Thoracic aorta (tissue), 2 donors: ENCODE data around the gene TEX48. TPM values are rescaled to one million over a fixed set of nuclear protein-coding genes. Genes with fewer than 3 reads are reported as not detected.

ENCODE experiments used
- ATAC-seq: fragments of 150-250 bp; one replicate; pipeline ENCODE4 v1.8.0; 2017; ENCODE audit warnings: low read depth; ENCODE audit not compliant: insufficient number of reproducible peaks, low FRiP score
- DNase-seq: peaks from one replicate; pipeline ENCODE4 v3.0.0-alpha.2; 2020; ENCODE audit warnings: low spot score
- H3K27ac ChIP-seq, 2 donors: fragments of 200-600 bp; sonication (generic); 1 replicate in 1 of 2; 2 replicates in 1 of 2; pipeline ENCODE4 v1.5.1; 2016; ENCODE audit warnings: mild to moderate bottlenecking in 2 of 2, moderate library complexity in 2 of 2
- H3K27me3 ChIP-seq: fragments of 200-600 bp; sonication (generic); replicated peaks from 2 replicates; pipeline ENCODE4 v1.6.0; 2016; ENCODE audit warnings: mild to moderate bottlenecking; ENCODE audit not compliant: insufficient read depth
- H3K36me3 ChIP-seq: fragments of 200-600 bp; sonication (generic); one replicate; pipeline ENCODE4 v1.5.1; 2016
- H3K4me1 ChIP-seq, 2 donors: fragments of 200-600 bp; sonication (generic); 1 replicate in 1 of 2; 2 replicates in 1 of 2; pipeline versions ENCODE4 v1.5.1 to v1.6.0; 2016; ENCODE audit warnings: low read depth in 2 of 2, mild to moderate bottlenecking in 1 of 2; ENCODE audit not compliant: control insufficient read depth in 1 of 2
- H3K4me3 ChIP-seq: fragments of 200-600 bp; sonication (generic); 2 replicates; pipeline ENCODE4 v1.5.1; 2016; ENCODE audit warnings: mild to moderate bottlenecking
- H3K9me3 ChIP-seq: fragments of 200-600 bp; sonication (generic); 2 replicates; pipeline ENCODE4 v1.5.1; 2016
- total RNA-seq, 2 donors: library from RNA; depleted of rRNA; stranded (reverse); fragments of >200 nt; gene quantifications; one replicate each; pipeline versions ENCODE4 v1.1.0 to v1.2.3, GENCODE V29; 2016
- TF ChIP-seq, protein P1 (sequence below): fragments of 200-600 bp; sonication (generic); IDR thresholded peaks from one replicate; pipeline ENCODE4 v1.5.1; 2019; ENCODE audit warnings: antibody characterized with exemption

The TEX48 gene
- total RNA-seq, 2 donors from 2014 or later: not detected

DNA sequence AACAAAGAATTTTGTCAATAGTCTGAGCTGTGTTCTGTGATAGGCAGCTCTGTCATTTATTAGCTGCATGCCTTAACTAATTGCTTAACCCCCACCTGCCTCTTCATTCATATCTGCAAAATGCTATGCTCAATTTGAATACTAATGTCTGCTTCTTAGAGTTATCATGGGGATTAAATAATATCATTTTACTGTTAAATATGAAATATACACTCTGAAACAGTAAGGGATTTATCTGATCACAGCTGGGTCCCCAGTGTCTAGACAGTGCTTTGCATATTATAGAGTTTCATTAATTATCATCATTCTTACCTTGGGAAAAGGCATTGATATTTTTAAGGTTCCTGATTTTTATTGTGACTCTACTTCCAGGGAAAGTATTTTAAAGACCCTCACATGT is 12.0 kb downstream of the TEX48 start:
- Histone ChIP-seq H3K27ac (no peak overlapping the region), H3K4me3 (no peak overlapping the region), H3K27me3 (no peaks in the 10 kb centered on the region), H3K9me3 (no peaks in the 10 kb centered on the region), H3K36me3 (no peaks in the 10 kb centered on the region), H3K4me1 (no peaks in the 10 kb centered on the region)
- TF ChIP-seq, protein P1, sequence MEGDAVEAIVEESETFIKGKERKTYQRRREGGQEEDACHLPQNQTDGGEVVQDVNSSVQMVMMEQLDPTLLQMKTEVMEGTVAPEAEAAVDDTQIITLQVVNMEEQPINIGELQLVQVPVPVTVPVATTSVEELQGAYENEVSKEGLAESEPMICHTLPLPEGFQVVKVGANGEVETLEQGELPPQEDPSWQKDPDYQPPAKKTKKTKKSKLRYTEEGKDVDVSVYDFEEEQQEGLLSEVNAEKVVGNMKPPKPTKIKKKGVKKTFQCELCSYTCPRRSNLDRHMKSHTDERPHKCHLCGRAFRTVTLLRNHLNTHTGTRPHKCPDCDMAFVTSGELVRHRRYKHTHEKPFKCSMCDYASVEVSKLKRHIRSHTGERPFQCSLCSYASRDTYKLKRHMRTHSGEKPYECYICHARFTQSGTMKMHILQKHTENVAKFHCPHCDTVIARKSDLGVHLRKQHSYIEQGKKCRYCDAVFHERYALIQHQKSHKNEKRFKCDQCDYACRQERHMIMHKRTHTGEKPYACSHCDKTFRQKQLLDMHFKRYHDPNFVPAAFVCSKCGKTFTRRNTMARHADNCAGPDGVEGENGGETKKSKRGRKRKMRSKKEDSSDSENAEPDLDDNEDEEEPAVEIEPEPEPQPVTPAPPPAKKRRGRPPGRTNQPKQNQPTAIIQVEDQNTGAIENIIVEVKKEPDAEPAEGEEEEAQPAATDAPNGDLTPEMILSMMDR: no peak
- ATAC-seq (no peak), DNase-seq (no peak)

DNA sequence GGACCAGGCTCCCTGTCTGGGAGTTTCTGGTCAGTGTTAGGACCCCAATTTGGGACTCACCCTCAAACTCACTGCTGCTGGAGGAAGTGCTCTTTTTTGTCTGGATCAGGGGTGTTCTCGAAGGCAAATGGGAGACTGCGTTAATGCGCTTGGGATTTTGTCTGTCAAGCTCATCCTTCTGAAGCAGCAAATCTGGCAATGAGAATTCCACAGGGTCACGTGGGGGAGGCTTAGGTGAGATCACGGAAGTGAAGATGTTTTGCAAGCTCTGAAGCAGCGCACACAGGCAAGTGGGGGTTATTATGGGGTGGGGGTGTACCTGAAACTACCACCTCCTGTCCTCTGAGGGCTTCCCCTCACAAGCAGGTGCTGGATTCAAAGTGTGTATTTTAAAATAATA is 13.8 kb downstream of the TEX48 start:
- H3K36me3 ChIP-seq: no peaks in the 10 kb centered on the region
- H3K27ac ChIP-seq: no peak overlapping the region
- no peak for DNase-seq
- H3K9me3 ChIP-seq: no peaks in the 10 kb centered on the region
- TF ChIP-seq, protein P1: no peak
- no peaks in the 10 kb centered on the region for H3K4me1 ChIP-seq
- H3K4me3 ChIP-seq: no peak overlapping the region
- no peak for ATAC-seq
- no peaks in the 10 kb centered on the region for H3K27me3 ChIP-seq

- Histone ChIP-seq H3K27me3 (no peaks in the 10 kb centered on the region), H3K27ac (no peak overlapping the region), H3K36me3 (no peaks in the 10 kb centered on the region), H3K4me1 (no peaks in the 10 kb centered on the region), H3K4me3 (no peak overlapping the region), H3K9me3 (no peaks in the 10 kb centered on the region)
- no peak for DNase-seq
- ATAC-seq: no peak
- TF ChIP-seq, protein P1: no peak
Observed at GRCh38 chr9:114666851-114667250, 15.1 kb downstream of the TEX48 start.

DNA sequence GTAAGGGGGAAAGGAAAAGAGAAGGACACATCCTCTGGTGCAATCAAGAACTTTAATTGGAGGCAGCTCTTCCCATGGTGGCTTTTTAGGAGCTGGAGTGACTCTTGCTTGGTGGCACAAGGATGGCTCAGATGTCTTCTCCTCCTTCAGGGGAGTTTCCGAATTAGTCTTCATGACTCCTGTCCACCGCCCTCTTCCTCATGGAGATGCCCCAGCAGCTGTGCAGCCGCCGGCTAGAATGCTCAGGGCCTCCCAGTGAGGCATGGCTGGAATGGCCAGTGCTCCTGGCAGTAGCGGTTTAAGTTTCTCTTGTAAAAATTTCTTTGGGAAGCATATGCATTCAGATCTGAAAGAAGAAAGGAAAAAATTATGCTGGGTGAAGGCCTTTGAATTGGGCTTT is 15.6 kb downstream of the TEX48 start:
- TF ChIP-seq, protein P1: no peak
- no peak overlapping the region for H3K4me3 ChIP-seq
- H3K4me1 ChIP-seq: no peaks in the 10 kb centered on the region
- H3K27ac ChIP-seq: no peak overlapping the region
- no peaks in the 10 kb centered on the region for H3K9me3 ChIP-seq
- no peak for ATAC-seq
- H3K36me3 ChIP-seq: no peaks in the 10 kb centered on the region
- no peaks in the 10 kb centered on the region for H3K27me3 ChIP-seq
- no peak for DNase-seq

GRCh38 chr9:114664181-114664580 is 17.8 kb downstream of the TEX48 start:
- Histone ChIP-seq H3K27ac (no peak overlapping the region), H3K9me3 (no peaks in the 10 kb centered on the region), H3K4me1 (no peaks in the 10 kb centered on the region), H3K36me3 (no peaks in the 10 kb centered on the region), H3K27me3 (no peaks in the 10 kb centered on the region), H3K4me3 (no peak overlapping the region)
- DNase-seq: no peak
- TF ChIP-seq, protein P1: no peak
- no peak for ATAC-seq
